Neutrophil (primary cell): ENCODE data around the gene GJD3.

ENCODE experiments used
- H3K27ac ChIP-seq: fragments of 200-600 bp; sonication (generic); 2 replicates; pipeline ENCODE4 v1.5.1; 2016; ENCODE audit warnings: mild to moderate bottlenecking, moderate library complexity
- H3K27me3 ChIP-seq: fragments of 200-600 bp; sonication (generic); 2 replicates; pipeline ENCODE4 v1.6.0; 2016; ENCODE audit warnings: mild to moderate bottlenecking
- H3K36me3 ChIP-seq: fragments of 200-600 bp; sonication (generic); 2 replicates; pipeline ENCODE4 v1.5.1; 2017
- H3K4me1 ChIP-seq, 2 experiments: fragments of 200-600 bp in 1 of 2; sonication (generic) in 1 of 2; 1 replicate in 1 of 2; 2 replicates in 1 of 2; pipeline versions ENCODE4 v1.5.1 to v1.6.1; 2013 to 2016; ENCODE audit warnings: low read depth in 1 of 2, low read length in 1 of 2, mild to moderate bottlenecking in 1 of 2, moderate library complexity in 1 of 2; ENCODE audit not compliant: control insufficient read depth in 1 of 2, insufficient read depth in 1 of 2
- H3K4me3 ChIP-seq, 2 experiments: fragments of 200-600 bp in 1 of 2; sonication (generic) in 1 of 2; 1 replicate in 1 of 2; 2 replicates in 1 of 2; pipeline ENCODE4 v1.5.1; 2013 to 2016; ENCODE audit warnings: low read depth in 1 of 2, low read length in 1 of 2, mild to moderate bottlenecking in 1 of 2, moderate library complexity in 1 of 2
- H3K9me3 ChIP-seq: fragments of 200-600 bp; sonication (generic); 2 replicates; pipeline ENCODE4 v1.5.1; 2016
- TF ChIP-seq, protein P1 (sequence below): fragments of 200-600 bp; sonication (generic); IDR thresholded peaks from 2 replicates; pipeline ENCODE4 v1.5.1; 2016; ENCODE audit warnings: antibody characterized with exemption

GJD3 gene

DNA sequence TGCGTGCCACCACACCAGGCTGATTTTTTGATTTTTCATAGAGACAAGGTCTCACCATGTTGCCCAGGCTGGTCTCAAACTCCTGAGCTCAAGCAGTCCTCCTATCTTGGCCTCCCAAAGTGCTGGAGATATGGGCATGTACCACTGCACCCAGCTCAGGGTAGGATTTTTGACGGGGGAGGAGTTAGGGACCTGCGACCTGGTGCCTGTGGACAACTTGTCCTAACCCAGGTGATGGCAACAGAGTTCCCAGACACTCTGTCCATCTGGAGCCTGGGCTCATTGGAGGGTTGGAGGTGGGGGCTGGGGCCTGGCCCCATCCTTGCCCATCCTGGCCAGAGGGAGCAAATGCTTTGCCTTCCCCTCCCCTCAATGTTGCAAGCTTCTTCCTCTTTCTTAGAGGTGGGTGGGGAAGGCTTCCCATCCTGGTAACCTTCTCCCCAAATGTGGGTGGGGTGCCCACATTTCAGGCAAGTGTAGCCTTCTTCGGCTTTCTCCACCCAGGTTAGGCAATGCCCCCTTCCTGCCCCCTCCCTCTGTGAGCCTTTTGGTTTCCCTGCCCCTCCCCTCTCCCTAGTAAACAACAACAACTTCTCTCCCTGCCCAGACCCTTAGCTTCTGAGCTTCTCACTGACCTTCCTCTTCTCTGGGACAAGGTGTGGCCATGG is 30.6 kb downstream of the GJD3 start:
- Histone ChIP-seq H3K27ac (peak overlapping the region; percentile 98), H3K36me3 (peaks cover 25% of the 10 kb centered on the region), H3K27me3 (no peaks in the 10 kb centered on the region), H3K4me1 (peaks cover 99 to 100% of the 10 kb centered on the region in 2 experiments), H3K9me3 (no peaks in the 10 kb centered on the region), H3K4me3 (peak overlapping the region; percentile 88 to 91)
- TF ChIP-seq, protein P1, sequence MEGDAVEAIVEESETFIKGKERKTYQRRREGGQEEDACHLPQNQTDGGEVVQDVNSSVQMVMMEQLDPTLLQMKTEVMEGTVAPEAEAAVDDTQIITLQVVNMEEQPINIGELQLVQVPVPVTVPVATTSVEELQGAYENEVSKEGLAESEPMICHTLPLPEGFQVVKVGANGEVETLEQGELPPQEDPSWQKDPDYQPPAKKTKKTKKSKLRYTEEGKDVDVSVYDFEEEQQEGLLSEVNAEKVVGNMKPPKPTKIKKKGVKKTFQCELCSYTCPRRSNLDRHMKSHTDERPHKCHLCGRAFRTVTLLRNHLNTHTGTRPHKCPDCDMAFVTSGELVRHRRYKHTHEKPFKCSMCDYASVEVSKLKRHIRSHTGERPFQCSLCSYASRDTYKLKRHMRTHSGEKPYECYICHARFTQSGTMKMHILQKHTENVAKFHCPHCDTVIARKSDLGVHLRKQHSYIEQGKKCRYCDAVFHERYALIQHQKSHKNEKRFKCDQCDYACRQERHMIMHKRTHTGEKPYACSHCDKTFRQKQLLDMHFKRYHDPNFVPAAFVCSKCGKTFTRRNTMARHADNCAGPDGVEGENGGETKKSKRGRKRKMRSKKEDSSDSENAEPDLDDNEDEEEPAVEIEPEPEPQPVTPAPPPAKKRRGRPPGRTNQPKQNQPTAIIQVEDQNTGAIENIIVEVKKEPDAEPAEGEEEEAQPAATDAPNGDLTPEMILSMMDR, result peak; percentile 29

DNA sequence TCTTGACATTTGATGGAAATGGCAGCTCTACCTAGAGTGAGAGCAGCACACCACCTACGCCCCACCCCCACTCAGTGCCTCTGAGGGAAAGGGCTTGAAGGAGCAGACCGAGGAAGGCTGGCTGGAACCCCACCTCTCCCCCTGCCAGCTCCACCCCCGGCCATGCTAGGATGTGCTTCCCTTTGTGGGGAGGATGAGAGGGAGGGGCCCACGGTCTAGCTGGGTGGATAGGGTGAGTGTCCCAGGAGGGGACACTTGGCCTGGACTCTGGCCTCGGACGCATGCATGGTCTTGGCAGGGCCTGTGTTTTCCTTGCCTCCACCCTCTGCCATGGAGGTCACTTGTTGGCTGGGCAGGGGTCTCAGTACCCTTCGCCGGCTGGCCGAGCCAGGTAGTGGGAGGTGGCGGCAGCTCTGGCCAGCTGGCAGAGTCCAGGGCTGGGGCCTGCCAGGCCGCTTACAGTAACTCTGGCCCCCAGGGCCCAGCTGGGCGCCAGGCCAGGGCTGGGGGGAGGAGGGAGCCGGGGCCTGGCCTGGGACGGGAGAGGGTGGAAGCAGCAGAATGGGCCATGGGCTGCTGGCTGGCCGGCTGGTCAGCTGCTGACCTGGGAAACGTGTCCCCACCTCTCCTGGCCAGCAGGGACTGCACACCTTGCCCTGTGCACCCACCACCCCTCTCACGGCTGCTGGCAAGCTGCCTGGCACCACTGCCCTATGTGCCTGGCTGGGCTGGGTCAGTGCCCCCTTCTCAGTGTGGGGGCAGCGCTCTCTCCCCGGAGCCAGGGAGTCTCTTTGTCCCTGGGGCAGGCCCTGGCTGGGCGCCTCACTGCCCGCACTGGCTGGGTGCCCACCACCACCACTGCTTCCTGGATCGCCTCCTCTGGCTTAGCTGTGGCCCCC is 32.5 kb downstream of the GJD3 start:
- Histone ChIP-seq H3K27me3 (no peaks in the 10 kb centered on the region), H3K36me3 (peaks cover 23% of the 10 kb centered on the region), H3K9me3 (no peaks in the 10 kb centered on the region), H3K4me1 (peaks cover 99 to 100% of the 10 kb centered on the region in 2 experiments), H3K4me3 (peak overlapping the region; percentile 88 to 91), H3K27ac (peak overlapping the region; percentile 98)
- TF ChIP-seq, protein P1, result peak; percentile 8

DNA sequence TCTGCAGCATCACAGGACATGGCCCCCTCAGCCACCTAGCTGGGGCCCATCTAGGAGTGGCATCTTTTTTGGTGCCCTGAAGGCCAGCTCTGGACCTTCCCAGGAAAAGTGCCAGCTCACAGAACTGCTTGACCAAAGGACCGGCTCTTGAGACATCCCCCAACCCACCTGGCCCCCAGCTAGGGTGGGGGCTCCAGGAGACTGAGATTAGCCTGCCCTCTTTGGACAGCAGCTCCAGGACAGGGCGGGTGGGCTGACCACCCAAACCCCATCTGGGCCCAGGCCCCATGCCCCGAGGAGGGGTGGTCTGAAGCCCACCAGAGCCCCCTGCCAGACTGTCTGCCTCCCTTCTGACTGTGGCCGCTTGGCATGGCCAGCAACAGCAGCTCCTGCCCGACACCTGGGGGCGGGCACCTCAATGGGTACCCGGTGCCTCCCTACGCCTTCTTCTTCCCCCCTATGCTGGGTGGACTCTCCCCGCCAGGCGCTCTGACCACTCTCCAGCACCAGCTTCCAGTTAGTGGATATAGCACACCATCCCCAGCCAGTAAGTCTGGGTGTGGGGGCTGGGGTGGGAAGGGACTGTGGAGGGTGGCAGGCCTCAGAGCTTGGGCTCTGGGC is 33.6 kb downstream of the GJD3 start:
- TF ChIP-seq, protein P1, result no peak
- peak overlapping the region; percentile 88 to 91 for H3K4me3 ChIP-seq
- peaks cover 100% of the 10 kb centered on the region in 2 experiments for H3K4me1 ChIP-seq
- H3K9me3 ChIP-seq, result no peaks in the 10 kb centered on the region
- H3K27ac ChIP-seq, result peak overlapping the region; percentile 98
- H3K27me3 ChIP-seq, result no peaks in the 10 kb centered on the region
- peaks cover 20% of the 10 kb centered on the region for H3K36me3 ChIP-seq

DNA sequence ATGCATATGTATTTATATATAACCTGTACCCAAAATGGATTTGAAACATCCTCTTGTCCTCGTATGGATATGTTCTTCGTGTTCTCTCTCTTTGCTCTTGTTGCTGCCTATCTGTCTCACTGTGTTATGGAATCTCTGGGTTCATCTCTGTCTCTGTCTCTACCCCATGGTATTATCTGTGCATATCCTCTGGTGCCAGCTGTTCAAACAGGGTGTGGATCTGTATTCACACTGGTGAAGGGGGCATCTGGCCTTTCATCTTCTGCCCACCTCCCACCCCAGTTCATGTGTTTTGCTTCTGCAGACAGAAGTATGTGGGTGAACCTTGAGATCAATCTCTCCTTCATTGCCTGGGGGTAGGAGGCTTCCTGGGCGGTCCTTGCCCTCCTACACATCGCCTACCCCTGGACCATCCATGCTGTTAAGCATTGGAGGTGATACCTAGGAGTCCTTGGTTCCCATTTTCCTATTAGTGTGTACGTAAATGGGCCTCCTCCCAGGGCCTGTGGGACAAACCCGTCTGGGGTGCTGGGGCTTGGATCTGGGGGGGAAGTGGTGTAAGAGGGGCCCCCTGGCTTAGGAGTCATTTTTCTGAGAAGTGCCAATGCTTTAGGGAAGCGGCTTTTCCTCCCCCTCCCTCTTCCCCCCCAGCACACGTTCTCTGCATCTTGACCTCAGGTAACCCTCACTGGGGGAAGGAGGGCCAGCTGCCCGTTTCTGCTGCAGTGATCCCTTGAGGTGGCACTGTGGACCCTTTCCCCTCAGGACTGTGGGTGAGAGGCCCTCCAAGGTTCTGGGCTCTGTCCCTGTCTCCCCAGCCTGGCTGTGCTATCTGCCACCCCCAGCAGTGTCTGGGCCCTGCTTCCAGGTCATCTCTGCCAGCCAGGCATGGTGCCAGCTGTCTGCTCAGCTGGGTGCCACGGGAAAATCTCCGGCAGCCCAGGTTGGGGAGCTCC is 34.4 kb downstream of the GJD3 start:
- H3K4me3 ChIP-seq, result peak overlapping the region; percentile 88 to 91
- TF ChIP-seq, protein P1, result peak; percentile 44
- no peaks in the 10 kb centered on the region for H3K27me3 ChIP-seq
- H3K4me1 ChIP-seq, result peaks cover 100% of the 10 kb centered on the region in 2 experiments
- peak overlapping the region; percentile 98 for H3K27ac ChIP-seq
- peaks cover 20% of the 10 kb centered on the region for H3K36me3 ChIP-seq
- no peaks in the 10 kb centered on the region for H3K9me3 ChIP-seq

DNA sequence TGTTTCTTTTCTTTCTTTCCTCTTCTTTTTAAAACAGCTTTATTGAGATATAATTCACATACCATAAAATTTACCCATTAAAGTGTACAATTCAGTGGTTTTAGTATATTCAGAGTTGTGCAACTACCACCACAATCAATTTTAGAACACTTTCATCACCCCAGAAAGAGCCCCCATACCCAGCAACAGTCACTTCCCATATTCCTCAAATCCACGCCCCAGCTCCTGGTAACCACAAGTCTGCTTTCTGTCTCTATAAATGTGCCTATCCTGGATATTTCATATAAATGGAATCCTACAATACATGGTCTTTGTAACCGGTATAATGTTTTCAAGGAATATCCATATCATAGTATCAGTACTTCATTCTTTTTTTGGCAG is 36.2 kb downstream of the GJD3 start:
- Histone ChIP-seq H3K27ac (peak overlapping the region; percentile 98), H3K4me1 (peaks cover 100% of the 10 kb centered on the region in 2 experiments), H3K27me3 (no peaks in the 10 kb centered on the region), H3K4me3 (peak overlapping the region; percentile 60 to 88), H3K36me3 (peaks cover 20% of the 10 kb centered on the region), H3K9me3 (no peaks in the 10 kb centered on the region)
- TF ChIP-seq, protein P1, result no peak
